PC-3 (cell line): ENCODE data around the gene TMEM117. TPM values are rescaled to one million over a fixed set of nuclear protein-coding genes. Genes with fewer than 3 reads are reported as not detected.

Experiments used
- ATAC-seq: fragments of 200-7000 bp; cut with Tn5 transposase; 2 replicates; pipeline ENCODE4 v1.9.1; 2020; ENCODE audit warnings: mild to moderate bottlenecking, moderate library complexity
- BruUV-seq: library from RNA; stranded (reverse); fragments of 400-500 nt; replicated peaks from 2 replicates; lab custom pipeline; 2021; lab: Mats Ljungman, UMichigan
- CTCF ChIA-PET: fragments of 300-600 bp; sonication (Branson Sonifier 250); formaldehyde crosslinking; loops from one replicate; lab custom pipeline; 2022; ENCODE audit warnings: antibody characterized with exemption; lab: Charles Lee
- POLR2A ChIA-PET: fragments of 300-600 bp; sonication (Branson Sonifier 250); formaldehyde crosslinking; loops from one replicate; lab custom pipeline; 2022; ENCODE audit warnings: antibody characterized with exemption; ENCODE audit not compliant: unreplicated experiment; lab: Charles Lee
- DNase-seq: peaks from one replicate; pipeline ENCODE4 v3.0.0-alpha.2; 2015
- H2AFZ ChIP-seq: fragments of 300-600 bp; sonication (generic); 2 replicates; pipeline ENCODE4 v1.6.0; 2016; ENCODE audit warnings: antibody characterized with exemption, low read length
- H3F3A ChIP-seq: fragments of 300-600 bp; sonication (generic); one replicate; pipeline ENCODE4 v1.6.0; 2017; ENCODE audit warnings: antibody characterized with exemption, low read length, control low read depth, mild to moderate bottlenecking; ENCODE audit not compliant: unreplicated experiment
- H3K27ac ChIP-seq: fragments of 300-600 bp; sonication (generic); 2 replicates; pipeline ENCODE4 v1.5.1; 2016; ENCODE audit warnings: mild to moderate bottlenecking, low read length
- H3K27me3 ChIP-seq: fragments of 300-600 bp; sonication (generic); 2 replicates; pipeline ENCODE4 v1.6.1; 2016; ENCODE audit warnings: low read length, mixed read lengths
- H3K36me3 ChIP-seq: fragments of 300-600 bp; sonication (generic); 2 replicates; pipeline ENCODE4 v1.6.1; 2016; ENCODE audit warnings: low read depth, mixed run types, low read length, mixed read lengths
- H3K4me1 ChIP-seq: fragments of 300-600 bp; sonication (generic); 2 replicates; pipeline ENCODE4 v1.5.1; 2016; ENCODE audit warnings: low read length; ENCODE audit not compliant: insufficient read depth
- H3K4me2 ChIP-seq: fragments of 300-600 bp; sonication (generic); 2 replicates; pipeline ENCODE4 v1.6.0; 2016; ENCODE audit warnings: low read length
- H3K4me3 ChIP-seq: fragments of 300-600 bp; sonication (generic); 2 replicates; pipeline ENCODE4 v1.5.1; 2016; ENCODE audit warnings: mild to moderate bottlenecking, low read length, mixed read lengths
- H3K79me2 ChIP-seq: fragments of 300-600 bp; sonication (generic); 2 replicates; pipeline ENCODE4 v1.6.1; 2017; ENCODE audit warnings: low read length, mixed read lengths
- H3K9ac ChIP-seq: fragments of 300-600 bp; sonication (generic); 2 replicates; pipeline ENCODE4 v1.6.0; 2016; ENCODE audit warnings: mild to moderate bottlenecking, low read length
- H3K9me2 ChIP-seq: fragments of 300-600 bp; sonication (generic); replicated peaks from 2 replicates; pipeline ENCODE4 v1.6.1; 2016; ENCODE audit warnings: mixed run types, low read length, mixed read lengths
- H3K9me3 ChIP-seq: fragments of 300-600 bp; sonication (generic); 2 replicates; pipeline ENCODE4 v1.6.1; 2016; ENCODE audit warnings: low read length, mixed read lengths
- H4K20me1 ChIP-seq: fragments of 300-600 bp; sonication (generic); 2 replicates; pipeline ENCODE4 v1.6.1; 2016; ENCODE audit warnings: low read length, mixed read lengths
- EZH2 ChIP-seq: fragments of 300-600 bp; sonication (generic); IDR thresholded peaks from one replicate; pipeline ENCODE4 v1.6.1; 2017; ENCODE audit warnings: antibody characterized with exemption, mild to moderate bottlenecking, low read length; ENCODE audit not compliant: unreplicated experiment
- EZH2phosphoT487 ChIP-seq: fragments of 300-600 bp; sonication (generic); IDR thresholded peaks from 2 replicates; pipeline ENCODE4 v1.6.1; 2018; ENCODE audit warnings: mild to moderate bottlenecking, antibody characterized with exemption, low read length, borderline replicate concordance
- intact Hi-C: fragments of 100-400 bp; cut with micrococcal nuclease; formaldehyde crosslinking; loops from 2 replicates; pipeline ENCODE4 v1.9.0; 2023
- total RNA-seq: library from RNA; depleted of rRNA; stranded (reverse); fragments of >200 nt; gene quantifications from 2 replicates; pipeline ENCODE4 v1.2.3, GENCODE V29; 2014; rRNA removed
- TF ChIP-seq, protein P1 (sequence below): fragments of 300-600 bp; sonication (generic); conservative IDR thresholded peaks from 2 replicates; pipeline ENCODE4 v1.5.1; 2017; ENCODE audit warnings: antibody characterized with exemption, low read depth, mild to moderate bottlenecking, low read length

Gene TMEM117
- total RNA-seq, 1 experiment from 2014 or later = 9.0 TPM

GRCh38 chr12:44433659-44434058, 597.8 kb downstream of the TMEM117 start:
- Histone ChIP-seq H3K27ac (no peak overlapping the region), H3K79me2 (no peaks in the 10 kb centered on the region)
- POLR2A ChIA-PET = no interaction called here

DNA sequence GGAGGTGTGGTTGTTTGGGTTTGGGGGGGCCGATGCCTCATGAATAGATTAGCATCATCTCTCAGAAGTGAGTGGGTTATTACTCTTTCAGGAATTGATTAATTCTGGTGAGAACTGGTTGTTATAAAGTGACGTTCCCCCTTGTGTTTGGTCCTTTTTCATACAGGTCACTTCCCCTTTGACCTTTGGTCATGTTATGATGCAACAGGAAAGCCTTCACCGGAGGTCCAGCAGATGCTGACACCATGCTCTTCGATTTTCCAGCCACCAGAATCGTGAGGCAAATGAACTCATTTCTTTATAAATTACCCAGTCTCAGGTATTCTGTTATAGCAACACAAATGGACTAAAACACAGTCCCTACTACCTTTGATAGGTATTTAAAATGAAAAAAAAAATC, 600.9 kb downstream of the TMEM117 start:
- DNase-seq (no peak), ATAC-seq (no peak)
- H3K9me2 ChIP-seq = no peaks in the 10 kb centered on the region
- no peaks in the 10 kb centered on the region for H4K20me1 ChIP-seq
- H3K9me3 ChIP-seq = no peaks in the 10 kb centered on the region
- H3K79me2 ChIP-seq = no peaks in the 10 kb centered on the region
- H3K27me3 ChIP-seq = peaks cover 26% of the 10 kb centered on the region; the same call in 1 of the 2 replicates
- no peaks in the 10 kb centered on the region for H3K36me3 ChIP-seq
- TF ChIP-seq, protein P1, sequence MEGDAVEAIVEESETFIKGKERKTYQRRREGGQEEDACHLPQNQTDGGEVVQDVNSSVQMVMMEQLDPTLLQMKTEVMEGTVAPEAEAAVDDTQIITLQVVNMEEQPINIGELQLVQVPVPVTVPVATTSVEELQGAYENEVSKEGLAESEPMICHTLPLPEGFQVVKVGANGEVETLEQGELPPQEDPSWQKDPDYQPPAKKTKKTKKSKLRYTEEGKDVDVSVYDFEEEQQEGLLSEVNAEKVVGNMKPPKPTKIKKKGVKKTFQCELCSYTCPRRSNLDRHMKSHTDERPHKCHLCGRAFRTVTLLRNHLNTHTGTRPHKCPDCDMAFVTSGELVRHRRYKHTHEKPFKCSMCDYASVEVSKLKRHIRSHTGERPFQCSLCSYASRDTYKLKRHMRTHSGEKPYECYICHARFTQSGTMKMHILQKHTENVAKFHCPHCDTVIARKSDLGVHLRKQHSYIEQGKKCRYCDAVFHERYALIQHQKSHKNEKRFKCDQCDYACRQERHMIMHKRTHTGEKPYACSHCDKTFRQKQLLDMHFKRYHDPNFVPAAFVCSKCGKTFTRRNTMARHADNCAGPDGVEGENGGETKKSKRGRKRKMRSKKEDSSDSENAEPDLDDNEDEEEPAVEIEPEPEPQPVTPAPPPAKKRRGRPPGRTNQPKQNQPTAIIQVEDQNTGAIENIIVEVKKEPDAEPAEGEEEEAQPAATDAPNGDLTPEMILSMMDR = no peak
- no peak for TF ChIP-seq EZH2
- no peak for TF ChIP-seq EZH2phosphoT487
- H3K4me3 ChIP-seq = no peak overlapping the region
- ChIA-PET CTCF (no interaction called here), POLR2A (no interaction called here)
- H3K9ac ChIP-seq = no peak overlapping the region
- no TSS peak for BruUV-seq
- H3K27ac ChIP-seq = no peak overlapping the region
- H3K4me1 ChIP-seq = no peaks in the 10 kb centered on the region
- H3F3A ChIP-seq = no peaks in the 10 kb centered on the region
- H2AFZ ChIP-seq = no peak overlapping the region
- intact Hi-C loops = no loop called here
- no peak overlapping the region for H3K4me2 ChIP-seq

More at GRCh38 chr12:44433659-44434058, 597.8 kb downstream of the TMEM117 start:
- BruUV-seq = no TSS peak
- intact Hi-C loops = no loop called here
- Histone ChIP-seq H2AFZ (no peak overlapping the region), H3K4me1 (no peaks in the 10 kb centered on the region), H3K27me3 (peaks cover 33% of the 10 kb centered on the region), H3K9me3 (no peaks in the 10 kb centered on the region), H3K36me3 (no peaks in the 10 kb centered on the region), H3K9ac (no peak overlapping the region), H4K20me1 (no peaks in the 10 kb centered on the region), H3F3A (no peaks in the 10 kb centered on the region), H3K4me2 (no peak overlapping the region), H3K4me3 (no peak overlapping the region), H3K9me2 (no peaks in the 10 kb centered on the region)
- ATAC-seq = no peak
- TF ChIP-seq EZH2phosphoT487 = no peak
- TF ChIP-seq, protein P1 = no peak
- TF ChIP-seq EZH2 = no peak
- CTCF ChIA-PET = no interaction called here
- DNase-seq = no peak

Other genes with a start within 250 kb of the TMEM117 start
- gene PUS7L, start 77.3 kb upstream of the TMEM117 start, total RNA-seq = 9.1 and 14.6 TPM in 2 replicates
- gene IRAK4, start 77.1 kb upstream of the TMEM117 start, total RNA-seq = 5.6 and 8.9 TPM in 2 replicates
- gene TWF1, start 29.8 kb upstream of the TMEM117 start, total RNA-seq = 167 and 226 TPM in 2 replicates